GM23248 (cell line): ENCODE results near the gene SGTA. TPM values are rescaled to one million over a fixed set of nuclear protein-coding genes. Genes with fewer than 3 reads are reported as not detected.

Source experiments
- DNase-seq: peaks from one replicate; pipeline ENCODE4 v3.0.0-alpha.2; 2015
- H2AFZ ChIP-seq: fragments of 200-600 bp; sonication (generic); 2 replicates; pipeline ENCODE4 v1.6.1; 2016; ENCODE audit warnings: antibody characterized with exemption
- H3F3A ChIP-seq: fragments of 200-600 bp; sonication (generic); 2 replicates; pipeline ENCODE4 v1.6.1; 2016; ENCODE audit warnings: mild to moderate bottlenecking, antibody characterized with exemption, mixed run types; ENCODE audit not compliant: insufficient read depth
- H3K27ac ChIP-seq: fragments of 200-600 bp; sonication (generic); 2 replicates; pipeline ENCODE4 v1.5.1; 2016; ENCODE audit warnings: mild to moderate bottlenecking
- H3K27me3 ChIP-seq: fragments of 200-600 bp; sonication (generic); replicated peaks from 2 replicates; pipeline ENCODE4 v1.6.1; 2016; ENCODE audit warnings: mild to moderate bottlenecking; ENCODE audit not compliant: insufficient read depth
- H3K36me3 ChIP-seq: fragments of 200-600 bp; sonication (generic); 2 replicates; pipeline ENCODE4 v1.6.1; 2016; ENCODE audit warnings: low read depth, mild to moderate bottlenecking
- H3K4me1 ChIP-seq: fragments of 200-600 bp; sonication (generic); 2 replicates; pipeline ENCODE4 v1.6.1; 2016; ENCODE audit warnings: mild to moderate bottlenecking; ENCODE audit not compliant: insufficient read depth
- H3K4me2 ChIP-seq: fragments of 200-600 bp; sonication (generic); one replicate; pipeline ENCODE4 v1.6.1; 2016; ENCODE audit warnings: mild to moderate bottlenecking; ENCODE audit not compliant: unreplicated experiment
- H3K4me3 ChIP-seq: fragments of 200-600 bp; sonication (generic); 2 replicates; pipeline ENCODE4 v1.5.1; 2016; ENCODE audit warnings: mild to moderate bottlenecking
- H3K79me2 ChIP-seq: fragments of 200-600 bp; sonication (generic); 2 replicates; pipeline ENCODE4 v1.6.1; 2016; ENCODE audit warnings: mild to moderate bottlenecking; ENCODE audit not compliant: insufficient read depth
- H3K9ac ChIP-seq: fragments of 200-600 bp; sonication (generic); 2 replicates; pipeline ENCODE4 v1.6.1; 2016; ENCODE audit warnings: mild to moderate bottlenecking
- H3K9me2 ChIP-seq: fragments of 200-600 bp; sonication (generic); 2 replicates; pipeline ENCODE4 v1.6.1; 2016; ENCODE audit warnings: mixed run types, mild to moderate bottlenecking, moderate library complexity; ENCODE audit not compliant: insufficient read depth
- H3K9me3 ChIP-seq: fragments of 200-600 bp; sonication (generic); one replicate; pipeline ENCODE4 v1.6.1; 2017; ENCODE audit warnings: low read depth
- H4K20me1 ChIP-seq: fragments of 200-600 bp; sonication (generic); 2 replicates; pipeline ENCODE4 v1.6.0; 2016; ENCODE audit not compliant: insufficient read depth
- EZH2 ChIP-seq: fragments of 200-600 bp; sonication (generic); IDR thresholded peaks from 2 replicates; pipeline ENCODE4 v1.6.1; 2018; ENCODE audit warnings: antibody characterized with exemption, mild to moderate bottlenecking; ENCODE audit not compliant: insufficient read depth, poor library complexity, severe bottlenecking
- EZH2phosphoT487 ChIP-seq: fragments of 200-600 bp; sonication (generic); IDR thresholded peaks from 2 replicates; pipeline ENCODE4 v1.6.1; 2018; ENCODE audit warnings: antibody characterized with exemption, moderate library complexity, mild to moderate bottlenecking, low read depth; ENCODE audit not compliant: insufficient read depth
- WGBS, 2 experiments: methylation state at CpG; one replicate each; pipeline ENCODE4 v1.1.6; 2015 to 2017; ENCODE audit warnings: low lambda C conversion rate in 2 of 2, low coverage in 1 of 2; ENCODE audit errors: missing lambda C conversion rate in 2 of 2; 5-methylcytosine and 5-hydroxymethylcytosine counted together
- in situ Hi-C: fragments of 300-500 bp; cut with MboI; formaldehyde crosslinking; loops from 2 replicates; pipeline ENCODE4 v1.15.0; 2020
- polyA plus RNA-seq: library from polyadenylated mRNA; unstranded; fragments of >200 nt; fragmentation: Nextera tagmentation; extraction: Ambion mirVana; gene quantifications from 2 replicates; pipeline ENCODE4 v1.2.1, GENCODE V29; 2016
- total RNA-seq: library from RNA; depleted of rRNA; stranded (reverse); fragments of >200 nt; shearing (Covaris generic); gene quantifications from 2 replicates; pipeline ENCODE4 v1.2.3, GENCODE V29; 2014

Gene SGTA
- total and polyA plus RNA-seq, 2 experiments from 2014 or later: 57.5 to 66.2 TPM

- Histone ChIP-seq H3F3A (no peaks in the 10 kb centered on the region), H3K4me2 (no peak overlapping the region), H3K79me2 (no peaks in the 10 kb centered on the region), H3K36me3 (no peaks in the 10 kb centered on the region), H3K27ac (no peak overlapping the region), H3K9me2 (no peaks in the 10 kb centered on the region), H3K9ac (no peak overlapping the region), H3K4me1 (no peaks in the 10 kb centered on the region), H3K27me3 (peaks cover 3% of the 10 kb centered on the region; the same call in 1 of the 2 replicates), H3K9me3 (no peaks in the 10 kb centered on the region), H3K4me3 (no peak overlapping the region), H2AFZ (no peak overlapping the region), H4K20me1 (no peaks in the 10 kb centered on the region)
- 57 to 65% methylated on average over 17 of the region's 17 CpGs for WGBS, 2 experiments
- TF ChIP-seq EZH2phosphoT487 (no peak), EZH2 (no peak)
- in situ Hi-C loops: loop anchor here (5.0 kb wide), 1 partner anchor 104 kb away; no protein-coding TSS in a partner anchor
- DNase-seq: no peak
Measured at GRCh38 chr19:2750808-2751437, 32.1 kb downstream of the SGTA start.

- Histone ChIP-seq H3K4me1 (no peaks in the 10 kb centered on the region), H2AFZ (no peak overlapping the region), H3K27ac (no peak overlapping the region), H3K9me2 (no peaks in the 10 kb centered on the region), H3K4me2 (no peak overlapping the region), H3K27me3 (peaks cover 3% of the 10 kb centered on the region; the same call in 1 of the 2 replicates), H3F3A (no peaks in the 10 kb centered on the region), H3K79me2 (no peaks in the 10 kb centered on the region), H3K9ac (no peak overlapping the region), H3K9me3 (no peaks in the 10 kb centered on the region), H4K20me1 (no peaks in the 10 kb centered on the region), H3K36me3 (no peaks in the 10 kb centered on the region), H3K4me3 (no peak overlapping the region)
- in situ Hi-C loops: no loop called here
- TF ChIP-seq EZH2: no peak
- TF ChIP-seq EZH2phosphoT487: no peak
- WGBS, 2 experiments: 60 to 62% methylated on average over 7 of the region's 7 CpGs
- DNase-seq: no peak
Measured at GRCh38 chr19:2747349-2747748, 35.7 kb downstream of the SGTA start.

GRCh38 chr19:2744113-2744512 lies 39.0 kb downstream of the SGTA start:
- peaks cover 6% of the 10 kb centered on the region for H3K79me2 ChIP-seq
- H3K27me3 ChIP-seq: peaks cover 3% of the 10 kb centered on the region; the same call in 1 of the 2 replicates
- H3K27ac ChIP-seq: no peak overlapping the region
- H3K4me3 ChIP-seq: no peak overlapping the region
- no peaks in the 10 kb centered on the region for H4K20me1 ChIP-seq
- WGBS, 2 experiments: 9 to 10% methylated on average over 4 of the region's 4 CpGs
- no peaks in the 10 kb centered on the region for H3K4me1 ChIP-seq
- H3K9ac ChIP-seq: no peak overlapping the region
- in situ Hi-C loops: no loop called here
- no peak for DNase-seq
- no peaks in the 10 kb centered on the region for H3K9me3 ChIP-seq
- no peaks in the 10 kb centered on the region for H3K9me2 ChIP-seq
- no peak overlapping the region for H3K4me2 ChIP-seq
- H3F3A ChIP-seq: no peaks in the 10 kb centered on the region
- H3K36me3 ChIP-seq: no peaks in the 10 kb centered on the region
- H2AFZ ChIP-seq: no peak overlapping the region
- TF ChIP-seq EZH2 (no peak), EZH2phosphoT487 (no peak)

GRCh38 chr19:2743099-2743498 lies 40.0 kb downstream of the SGTA start:
- peaks cover 3% of the 10 kb centered on the region; the same call in 1 of the 2 replicates for H3K27me3 ChIP-seq
- no peaks in the 10 kb centered on the region for H3K36me3 ChIP-seq
- 31 to 38% methylated on average over 8 of the region's 8 CpGs for WGBS, 2 experiments
- in situ Hi-C loops: no loop called here
- no peaks in the 10 kb centered on the region for H3K4me1 ChIP-seq
- DNase-seq: no peak
- no peak overlapping the region for H2AFZ ChIP-seq
- H3K4me3 ChIP-seq: no peak overlapping the region
- no peaks in the 10 kb centered on the region for H3K9me3 ChIP-seq
- no peaks in the 10 kb centered on the region for H4K20me1 ChIP-seq
- peaks cover 8% of the 10 kb centered on the region for H3K79me2 ChIP-seq
- TF ChIP-seq EZH2 (no peak), EZH2phosphoT487 (no peak)
- H3K9ac ChIP-seq: no peak overlapping the region
- H3K9me2 ChIP-seq: no peaks in the 10 kb centered on the region
- no peak overlapping the region for H3K27ac ChIP-seq
- H3F3A ChIP-seq: no peaks in the 10 kb centered on the region
- no peak overlapping the region for H3K4me2 ChIP-seq
